GM21526 (cell line): ENCODE results near the gene PHACTR3.

ENCODE experiments used
- ATAC-seq: cut with Tn5 transposase; IDR thresholded peaks from one replicate; pipeline ENCODE4 v1.9.1; 2021; ENCODE audit warnings: moderate library complexity; ENCODE audit not compliant: unreplicated experiment, low FRiP score

Gene PHACTR3

GRCh38 chr20:59723607-59724456 is 119.5 kb downstream of the PHACTR3 start:
- ATAC-seq, result no peak

GRCh38 chr20:59724457-59725366 is 120.4 kb downstream of the PHACTR3 start:
- ATAC-seq, result no peak

- ATAC-seq, result no peak
Observed at GRCh38 chr20:59725476-59726280, 121.3 kb downstream of the PHACTR3 start.

- ATAC-seq, result no peak
Observed at GRCh38 chr20:59726281-59726595, 121.9 kb downstream of the PHACTR3 start.

- ATAC-seq, result no peak
Observed at GRCh38 chr20:59728722-59729430, 124.5 kb downstream of the PHACTR3 start.

- no peak for ATAC-seq
Observed at GRCh38 chr20:59729506-59729905, 125.2 kb downstream of the PHACTR3 start.

GRCh38 chr20:59730722-59731121 is 126.4 kb downstream of the PHACTR3 start:
- ATAC-seq, result no peak

GRCh38 chr20:59731376-59731775 is 127.0 kb downstream of the PHACTR3 start:
- no peak for ATAC-seq

- no peak for ATAC-seq
Observed at GRCh38 chr20:59733351-59733750, 129.0 kb downstream of the PHACTR3 start.

- ATAC-seq, result no peak
Observed at GRCh38 chr20:59735486-59735885, 131.1 kb downstream of the PHACTR3 start.

GRCh38 chr20:59735917-59736316 is 131.6 kb downstream of the PHACTR3 start:
- ATAC-seq, result no peak

- no peak for ATAC-seq
Observed at GRCh38 chr20:59736366-59736765, 132.0 kb downstream of the PHACTR3 start.

GRCh38 chr20:59737073-59737666 is 132.8 kb downstream of the PHACTR3 start:
- ATAC-seq, result no peak

- ATAC-seq, result no peak
Observed at GRCh38 chr20:59737816-59738215, 133.5 kb downstream of the PHACTR3 start.

GRCh38 chr20:59738851-59739250 is 134.5 kb downstream of the PHACTR3 start:
- no peak for ATAC-seq

- ATAC-seq, result no peak
Observed at GRCh38 chr20:59740621-59741020, 136.3 kb downstream of the PHACTR3 start.

- no peak for ATAC-seq
Observed at GRCh38 chr20:59741073-59741472, 136.7 kb downstream of the PHACTR3 start.

GRCh38 chr20:59742351-59743095 is 138.2 kb downstream of the PHACTR3 start:
- ATAC-seq, result no peak

GRCh38 chr20:59743308-59743707 is 139.0 kb downstream of the PHACTR3 start:
- no peak for ATAC-seq
